ENCODE data around the gene APBA2.

APBA2 gene

DNA sequence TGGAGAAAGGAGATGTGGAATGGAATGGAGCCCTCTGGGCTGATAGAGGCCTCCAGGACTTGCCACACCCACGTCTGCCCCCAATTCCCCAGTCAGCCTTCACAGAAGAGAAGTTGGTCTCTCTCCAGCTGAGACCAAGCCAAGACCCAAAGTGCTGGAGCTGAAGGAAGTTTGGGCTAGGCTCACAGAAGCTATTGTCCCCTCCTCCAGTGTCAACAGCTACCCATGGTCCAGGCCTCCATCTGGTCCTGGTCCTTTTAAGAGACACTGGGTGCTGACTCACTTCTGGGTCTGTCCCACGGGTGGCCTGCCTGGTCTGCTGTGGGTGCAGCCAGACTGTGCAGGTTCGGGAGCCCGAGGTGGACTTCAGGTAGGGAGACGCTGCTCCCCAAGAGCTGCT is 179.8 kb downstream of the APBA2 start:
- Histone ChIP-seq H3K27ac (ENCODE audit: low read depth, low read length) (no peak overlapping the region), H3K36me3 (ENCODE audit: control insufficient read depth, insufficient read depth, low read length) (no peaks in the 10 kb centered on the region), H3K9me3 (ENCODE audit: control insufficient read depth, insufficient read depth, low read depth, low read length) (peaks cover 9% of the 10 kb centered on the region), H3K27me3 (ENCODE audit: control insufficient read depth, insufficient read depth, low read length) (no peaks in the 10 kb centered on the region), H3K4me1 (ENCODE audit: control insufficient read depth, insufficient read depth, low read length) (peaks cover 13% of the 10 kb centered on the region), H3K4me3 (ENCODE audit: low read depth, low read length) (no peak overlapping the region), H3K9ac (ENCODE audit: low read length) (no peak overlapping the region)

DNA sequence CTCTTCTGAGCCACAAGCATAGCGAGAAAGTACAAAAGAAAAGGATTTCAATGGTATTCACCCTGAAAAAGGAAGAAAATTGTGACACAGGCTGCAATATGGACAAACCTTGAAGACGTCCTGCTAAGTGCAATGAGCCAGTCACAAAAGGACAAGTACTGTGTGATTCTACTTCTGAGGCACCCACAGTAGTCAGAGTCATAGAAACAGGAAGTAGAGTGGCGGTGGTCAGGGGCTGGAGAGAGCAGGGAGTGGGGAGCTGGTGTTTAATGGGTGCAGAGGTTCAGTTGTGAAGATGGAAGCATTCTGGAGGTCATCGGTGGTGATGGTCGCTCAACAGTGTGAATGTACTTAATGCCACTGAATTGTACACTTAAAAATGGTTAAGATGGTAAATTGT is 180.5 kb downstream of the APBA2 start:
- Histone ChIP-seq H3K9me3 (ENCODE audit: control insufficient read depth, insufficient read depth, low read depth, low read length) (peaks cover 9% of the 10 kb centered on the region), H3K9ac (ENCODE audit: low read length) (no peak overlapping the region), H3K4me3 (ENCODE audit: low read depth, low read length) (no peak overlapping the region), H3K27me3 (ENCODE audit: control insufficient read depth, insufficient read depth, low read length) (no peaks in the 10 kb centered on the region), H3K4me1 (ENCODE audit: control insufficient read depth, insufficient read depth, low read length) (peaks cover 13% of the 10 kb centered on the region), H3K27ac (ENCODE audit: low read depth, low read length) (no peak overlapping the region), H3K36me3 (ENCODE audit: control insufficient read depth, insufficient read depth, low read length) (no peaks in the 10 kb centered on the region)

DNA sequence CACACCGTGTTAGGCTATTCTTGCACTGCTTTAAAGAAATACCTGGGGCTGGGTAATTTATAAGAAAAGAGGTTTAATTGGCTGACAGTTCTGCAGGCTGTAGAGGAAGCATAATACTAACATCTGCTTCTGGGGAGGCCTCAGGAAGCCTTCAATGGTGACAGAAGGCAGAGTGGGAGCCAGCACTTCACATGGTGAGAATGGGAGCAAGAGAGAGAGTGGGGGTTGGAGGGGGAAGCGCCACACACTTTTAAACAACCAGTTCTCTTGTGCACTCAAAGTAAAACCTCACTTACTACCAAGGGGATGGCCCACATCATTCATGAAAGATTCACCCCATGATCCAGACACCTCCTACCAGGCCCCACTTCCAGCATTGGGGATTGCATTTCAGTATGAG is 181.1 kb downstream of the APBA2 start:
- H3K27ac ChIP-seq (ENCODE audit: low read depth, low read length), result no peak overlapping the region
- H3K9me3 ChIP-seq (ENCODE audit: control insufficient read depth, insufficient read depth, low read depth, low read length), result peaks cover 9% of the 10 kb centered on the region
- H3K36me3 ChIP-seq (ENCODE audit: control insufficient read depth, insufficient read depth, low read length), result no peaks in the 10 kb centered on the region
- H3K9ac ChIP-seq (ENCODE audit: low read length), result no peak overlapping the region
- H3K4me3 ChIP-seq (ENCODE audit: low read depth, low read length), result no peak overlapping the region
- no peaks in the 10 kb centered on the region for H3K27me3 ChIP-seq (ENCODE audit: control insufficient read depth, insufficient read depth, low read length)
- H3K4me1 ChIP-seq (ENCODE audit: control insufficient read depth, insufficient read depth, low read length), result peaks cover 13% of the 10 kb centered on the region

DNA sequence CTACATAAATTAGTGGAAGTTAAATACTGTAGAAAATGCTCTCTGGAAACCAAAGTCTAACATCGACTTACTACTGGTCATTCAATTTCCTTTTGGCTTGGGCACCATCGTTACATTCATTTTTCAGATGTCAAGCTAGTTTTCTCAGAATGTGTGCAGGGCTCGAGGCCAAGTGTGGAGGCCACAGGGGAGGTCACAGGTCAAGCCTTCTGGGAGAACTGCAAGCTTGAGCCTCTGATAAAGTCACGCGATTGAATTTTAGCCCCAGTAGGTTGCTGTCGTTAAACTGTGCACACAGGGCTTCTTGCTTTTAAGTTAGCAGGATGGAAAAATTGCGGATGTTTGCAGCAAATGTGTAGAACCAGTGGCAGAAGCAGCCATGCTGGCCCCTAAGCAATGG is 182.2 kb downstream of the APBA2 start:
- Histone ChIP-seq H3K9ac (ENCODE audit: low read length) (no peak overlapping the region), H3K27me3 (ENCODE audit: control insufficient read depth, insufficient read depth, low read length) (no peaks in the 10 kb centered on the region), H3K27ac (ENCODE audit: low read depth, low read length) (no peak overlapping the region), H3K4me3 (ENCODE audit: low read depth, low read length) (no peak overlapping the region), H3K36me3 (ENCODE audit: control insufficient read depth, insufficient read depth, low read length) (no peaks in the 10 kb centered on the region), H3K4me1 (ENCODE audit: control insufficient read depth, insufficient read depth, low read length) (peaks cover 7% of the 10 kb centered on the region; the same call in 1 of the 2 replicates), H3K9me3 (ENCODE audit: control insufficient read depth, insufficient read depth, low read depth, low read length) (peaks cover 9% of the 10 kb centered on the region)

DNA sequence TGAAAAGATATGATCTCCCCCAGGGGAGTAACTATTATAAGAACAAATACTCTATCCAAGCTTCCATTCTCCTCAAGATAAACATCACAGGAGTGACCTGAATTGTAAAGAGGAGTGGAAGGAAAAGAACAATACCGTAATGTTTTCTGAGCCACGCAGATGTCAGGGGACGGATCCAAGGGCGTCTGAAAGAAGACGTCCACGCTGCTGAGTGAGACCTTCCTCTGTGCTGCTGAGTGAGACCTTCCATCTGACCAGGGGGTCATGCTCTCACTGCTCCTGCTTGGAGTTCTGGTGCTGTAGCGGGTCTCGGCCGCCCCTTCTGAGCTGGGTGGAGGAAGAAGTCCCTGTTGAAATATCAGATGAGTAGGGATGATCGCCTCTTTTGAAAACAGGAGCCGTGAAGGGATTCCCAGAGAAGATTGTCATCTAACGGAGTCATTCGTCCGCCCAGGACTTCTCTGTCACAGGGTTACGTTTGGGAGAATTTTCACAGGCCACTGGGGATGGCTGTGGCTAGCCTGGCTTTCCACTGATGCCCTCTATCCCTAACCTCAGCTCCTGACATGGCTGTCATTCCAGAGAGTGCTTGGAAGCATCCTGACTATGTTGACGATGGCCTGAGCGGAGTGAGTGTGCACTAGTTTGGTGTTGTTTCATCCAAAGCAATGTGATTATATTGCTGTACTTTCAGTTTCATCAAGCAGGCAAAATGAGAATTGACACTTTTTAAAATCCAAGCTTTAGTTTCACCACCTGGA is 184.9 kb downstream of the APBA2 start:
- Histone ChIP-seq H3K27ac (ENCODE audit: low read depth, low read length) (no peak overlapping the region), H3K27me3 (ENCODE audit: control insufficient read depth, insufficient read depth, low read length) (no peaks in the 10 kb centered on the region), H3K4me3 (ENCODE audit: low read depth, low read length) (no peak overlapping the region), H3K4me1 (ENCODE audit: control insufficient read depth, insufficient read depth, low read length) (no peaks in the 10 kb centered on the region), H3K36me3 (ENCODE audit: control insufficient read depth, insufficient read depth, low read length) (no peaks in the 10 kb centered on the region), H3K9me3 (ENCODE audit: control insufficient read depth, insufficient read depth, low read depth, low read length) (peaks cover 9% of the 10 kb centered on the region), H3K9ac (ENCODE audit: low read length) (no peak overlapping the region)

DNA sequence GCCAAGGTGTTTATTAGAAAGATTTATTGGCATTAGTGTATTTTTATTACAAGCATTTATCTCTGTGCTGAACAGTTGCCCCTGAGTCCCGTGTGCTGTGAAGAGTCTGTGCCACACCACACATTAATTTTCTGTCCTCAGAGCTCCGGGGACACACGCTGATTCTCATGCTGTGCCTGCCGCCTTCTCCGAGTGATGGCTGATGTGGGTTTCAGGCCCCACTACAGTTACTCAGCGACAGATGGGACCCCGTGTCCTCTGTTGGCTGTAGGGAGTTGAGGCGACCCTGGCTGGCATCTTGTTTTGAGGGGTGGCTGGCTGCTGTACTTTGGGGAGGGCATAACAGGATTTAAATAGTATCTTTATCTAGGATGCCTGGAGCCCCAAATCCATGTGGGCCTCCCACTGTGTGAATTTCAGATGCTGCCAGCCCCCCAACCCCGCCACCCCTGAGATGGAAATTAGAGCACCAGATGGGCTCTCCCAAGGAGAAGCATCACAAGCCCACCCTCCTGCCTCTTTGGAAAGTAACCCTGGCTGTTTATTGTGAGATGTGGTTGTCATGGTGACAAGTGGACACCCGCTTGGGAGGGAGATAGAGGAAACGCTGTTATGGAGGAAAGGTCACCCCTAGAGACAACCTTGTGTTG is 185.6 kb downstream of the APBA2 start:
- no peaks in the 10 kb centered on the region for H3K27me3 ChIP-seq (ENCODE audit: control insufficient read depth, insufficient read depth, low read length)
- H3K9ac ChIP-seq (ENCODE audit: low read length), result no peak overlapping the region
- H3K4me3 ChIP-seq (ENCODE audit: low read depth, low read length), result no peak overlapping the region
- H3K36me3 ChIP-seq (ENCODE audit: control insufficient read depth, insufficient read depth, low read length), result no peaks in the 10 kb centered on the region
- H3K9me3 ChIP-seq (ENCODE audit: control insufficient read depth, insufficient read depth, low read depth, low read length), result peaks cover 9% of the 10 kb centered on the region
- no peak overlapping the region for H3K27ac ChIP-seq (ENCODE audit: low read depth, low read length)
- H3K4me1 ChIP-seq (ENCODE audit: control insufficient read depth, insufficient read depth, low read length), result no peaks in the 10 kb centered on the region

DNA sequence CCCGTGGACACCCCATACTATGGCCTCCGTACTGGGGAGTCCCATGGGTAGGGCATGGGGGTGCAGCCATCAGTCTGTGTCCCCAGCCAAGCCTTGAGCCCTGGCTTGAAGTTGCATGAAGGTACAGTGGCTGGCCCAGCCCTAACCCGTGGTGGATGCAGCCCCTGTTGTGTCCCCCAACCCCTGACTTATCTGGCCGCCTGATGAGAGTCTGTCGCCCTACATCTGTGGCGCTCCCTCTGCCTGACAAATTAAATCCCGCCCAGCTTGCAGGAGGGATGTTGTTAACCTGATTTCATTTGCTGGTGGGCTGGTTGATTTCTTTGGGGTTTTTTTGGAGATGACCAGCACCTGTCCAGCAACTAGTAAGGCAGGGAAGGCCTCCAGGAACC is 186.1 kb downstream of the APBA2 start:
- H3K9ac ChIP-seq (ENCODE audit: low read length), result no peak overlapping the region
- H3K4me1 ChIP-seq (ENCODE audit: control insufficient read depth, insufficient read depth, low read length), result no peaks in the 10 kb centered on the region
- no peaks in the 10 kb centered on the region for H3K27me3 ChIP-seq (ENCODE audit: control insufficient read depth, insufficient read depth, low read length)
- H3K27ac ChIP-seq (ENCODE audit: low read depth, low read length), result no peak overlapping the region
- no peaks in the 10 kb centered on the region for H3K36me3 ChIP-seq (ENCODE audit: control insufficient read depth, insufficient read depth, low read length)
- H3K4me3 ChIP-seq (ENCODE audit: low read depth, low read length), result no peak overlapping the region
- H3K9me3 ChIP-seq (ENCODE audit: control insufficient read depth, insufficient read depth, low read depth, low read length), result peaks cover 9% of the 10 kb centered on the region

DNA sequence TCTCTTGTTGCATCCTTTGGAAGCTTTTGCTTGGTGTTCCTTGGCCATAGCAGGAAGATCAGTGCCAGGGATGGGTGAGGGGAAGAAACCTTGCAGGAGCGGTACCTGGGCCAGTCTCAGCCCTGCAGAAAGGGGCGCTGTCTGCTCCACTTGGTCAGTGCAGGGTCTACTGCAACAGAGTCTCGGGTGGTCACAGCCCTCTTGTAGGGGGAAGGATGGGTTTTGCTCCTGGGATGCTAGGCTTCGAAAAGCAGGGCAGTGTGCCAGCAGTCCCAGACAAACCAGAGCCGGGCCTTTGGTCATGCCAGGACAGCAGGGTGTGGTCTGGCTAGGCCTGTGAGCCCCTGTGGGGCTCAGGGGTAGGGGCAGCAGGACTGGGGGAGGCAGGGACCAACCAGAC is 186.7 kb downstream of the APBA2 start:
- Histone ChIP-seq H3K4me3 (ENCODE audit: low read depth, low read length) (no peak overlapping the region), H3K27me3 (ENCODE audit: control insufficient read depth, insufficient read depth, low read length) (no peaks in the 10 kb centered on the region), H3K4me1 (ENCODE audit: control insufficient read depth, insufficient read depth, low read length) (no peaks in the 10 kb centered on the region), H3K36me3 (ENCODE audit: control insufficient read depth, insufficient read depth, low read length) (no peaks in the 10 kb centered on the region), H3K9me3 (ENCODE audit: control insufficient read depth, insufficient read depth, low read depth, low read length) (peaks cover 9% of the 10 kb centered on the region), H3K27ac (ENCODE audit: low read depth, low read length) (no peak overlapping the region), H3K9ac (ENCODE audit: low read length) (no peak overlapping the region)

DNA sequence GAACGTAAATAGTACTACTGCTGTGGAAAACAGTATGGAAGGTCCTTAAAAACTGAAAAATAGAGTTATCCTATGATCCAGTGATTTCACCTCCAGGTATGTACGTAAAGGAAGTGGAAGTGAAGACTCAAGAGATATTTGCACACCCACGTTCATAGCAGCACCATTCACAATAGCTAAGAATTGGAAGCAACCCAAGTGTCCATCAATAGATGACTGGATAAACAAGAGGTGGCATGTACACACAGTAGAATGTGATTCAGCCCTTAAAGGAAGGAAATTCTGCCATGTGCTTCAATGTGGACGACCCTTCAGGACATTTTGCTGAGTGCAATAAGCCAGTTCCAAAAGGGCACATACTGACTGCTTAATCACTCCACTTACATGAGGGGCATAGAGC is 188.3 kb downstream of the APBA2 start:
- Histone ChIP-seq H3K27ac (ENCODE audit: low read depth, low read length) (no peak overlapping the region), H3K9ac (ENCODE audit: low read length) (no peak overlapping the region), H3K36me3 (ENCODE audit: control insufficient read depth, insufficient read depth, low read length) (no peaks in the 10 kb centered on the region), H3K27me3 (ENCODE audit: control insufficient read depth, insufficient read depth, low read length) (no peaks in the 10 kb centered on the region), H3K9me3 (ENCODE audit: control insufficient read depth, insufficient read depth, low read depth, low read length) (peaks cover 7% of the 10 kb centered on the region), H3K4me3 (ENCODE audit: low read depth, low read length) (no peak overlapping the region), H3K4me1 (ENCODE audit: control insufficient read depth, insufficient read depth, low read length) (no peaks in the 10 kb centered on the region)

DNA sequence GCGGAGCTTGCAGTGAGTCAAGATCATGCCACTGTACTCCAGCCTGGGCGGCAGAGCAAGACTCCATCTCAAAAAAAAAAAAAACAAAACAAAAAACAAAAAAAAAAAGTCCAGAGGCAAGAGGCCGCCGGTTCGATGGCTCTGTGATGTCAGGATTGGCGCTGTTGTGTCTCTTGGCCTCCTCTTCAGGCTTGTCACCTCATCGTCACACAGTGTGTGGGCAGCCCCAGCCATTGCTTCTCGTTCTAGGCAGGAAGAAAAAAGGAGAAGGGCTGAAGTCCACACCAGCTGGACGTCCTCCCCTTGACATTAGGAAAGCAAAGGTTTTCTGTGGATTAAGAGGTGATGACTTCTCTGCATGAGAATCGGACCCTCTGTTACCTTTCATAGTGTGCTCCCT is 192.8 kb downstream of the APBA2 start:
- Histone ChIP-seq H3K9me3 (ENCODE audit: control insufficient read depth, insufficient read depth, low read depth, low read length) (no peaks in the 10 kb centered on the region), H3K9ac (ENCODE audit: low read length) (no peak overlapping the region), H3K36me3 (ENCODE audit: control insufficient read depth, insufficient read depth, low read length) (no peaks in the 10 kb centered on the region), H3K4me1 (ENCODE audit: control insufficient read depth, insufficient read depth, low read length) (no peaks in the 10 kb centered on the region), H3K4me3 (ENCODE audit: low read depth, low read length) (no peak overlapping the region), H3K27ac (ENCODE audit: low read depth, low read length) (no peak overlapping the region), H3K27me3 (ENCODE audit: control insufficient read depth, insufficient read depth, low read length) (no peaks in the 10 kb centered on the region)

DNA sequence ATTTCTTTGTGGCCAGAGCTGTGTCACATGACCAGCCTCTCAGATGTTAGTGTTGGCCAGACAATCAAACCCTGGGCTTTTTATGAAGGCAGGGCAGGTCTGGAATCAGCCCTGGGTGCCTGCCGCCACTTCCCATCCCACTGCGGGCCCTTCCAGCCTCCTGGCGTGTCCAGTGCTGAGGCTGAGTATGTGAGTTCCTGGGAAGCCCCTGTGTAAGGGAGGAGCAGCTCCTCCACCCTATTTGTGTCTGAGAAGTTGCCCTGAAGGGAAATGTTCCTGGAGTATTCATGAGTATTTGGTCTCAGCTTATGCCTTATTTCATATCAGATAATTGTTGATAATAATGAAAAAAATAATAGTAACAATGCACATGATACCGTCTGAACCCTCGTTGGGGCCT is 193.7 kb downstream of the APBA2 start:
- H3K4me1 ChIP-seq (ENCODE audit: control insufficient read depth, insufficient read depth, low read length), result no peaks in the 10 kb centered on the region
- no peaks in the 10 kb centered on the region for H3K27me3 ChIP-seq (ENCODE audit: control insufficient read depth, insufficient read depth, low read length)
- no peak overlapping the region for H3K9ac ChIP-seq (ENCODE audit: low read length)
- no peaks in the 10 kb centered on the region for H3K36me3 ChIP-seq (ENCODE audit: control insufficient read depth, insufficient read depth, low read length)
- no peak overlapping the region for H3K27ac ChIP-seq (ENCODE audit: low read depth, low read length)
- no peaks in the 10 kb centered on the region for H3K9me3 ChIP-seq (ENCODE audit: control insufficient read depth, insufficient read depth, low read depth, low read length)
- H3K4me3 ChIP-seq (ENCODE audit: low read depth, low read length), result no peak overlapping the region
